Stimulated activated effector memory CD8-positive, alpha-beta T cell treated with anti-CD3 and anti-CD28 coated beads, Interleukin-12 subunit alpha, Interleukin-12 subunit beta, amount 100 ng/mL, for 72 hours (primary cell): Measurements from ENCODE around the gene SERPING1.

ENCODE experiments used
- ATAC-seq: fragments of 150-1000 bp; cut with Tn5 transposase; 2 replicates; pipeline ENCODE4 v1.10.0; 2021
- DNase-seq, 2 donors: peaks; one replicate each; pipeline ENCODE4 v3.0.0; 2021 to 2022; ENCODE audit warnings: low spot score in 2 of 2
- H3K27ac Mint-ChIP-seq: one replicate; pipeline ENCODE4 v1.8.0; 2022; ENCODE audit warnings: mild to moderate bottlenecking, mixed read lengths
- H3K36me3 Mint-ChIP-seq: one replicate; pipeline ENCODE4 v1.8.0; 2022; ENCODE audit warnings: mild to moderate bottlenecking, mixed read lengths
- H3K4me1 Mint-ChIP-seq: one replicate; pipeline ENCODE4 v1.8.0; 2022; ENCODE audit warnings: mixed read lengths
- H3K4me3 Mint-ChIP-seq: one replicate; pipeline ENCODE4 v1.8.0; 2022; ENCODE audit warnings: mild to moderate bottlenecking, mixed read lengths
- H3K9me3 Mint-ChIP-seq: one replicate; pipeline ENCODE4 v1.8.0; 2022; ENCODE audit warnings: mixed read lengths

SERPING1 gene

DNA sequence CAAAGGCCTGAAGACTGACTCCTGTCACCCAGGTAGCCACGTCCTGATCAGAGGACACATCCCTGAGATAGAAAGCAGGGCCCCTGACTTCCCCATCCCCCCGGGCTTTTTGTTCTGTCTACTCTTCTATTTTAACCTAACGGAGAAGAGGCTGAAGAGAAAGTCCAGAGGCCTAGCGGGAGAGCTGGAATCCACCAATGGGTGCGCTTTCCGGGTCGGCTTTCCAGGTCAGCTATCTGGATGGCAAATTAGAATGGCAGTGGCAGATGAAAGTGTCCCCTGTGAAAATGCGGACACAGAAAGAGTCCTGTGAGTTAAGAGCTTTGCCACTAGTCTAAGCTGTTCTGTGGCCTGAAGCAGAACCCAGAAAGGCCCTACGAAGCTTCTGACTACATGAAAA lies 13.1 kb upstream of the SERPING1 start:
- DNase-seq: no peak
- ATAC-seq: no peak
- Mint-ChIP-seq H3K4me3 (no peak overlapping the region), H3K9me3 (no peaks in the 10 kb centered on the region), H3K27ac (no peak overlapping the region), H3K36me3 (no peaks in the 10 kb centered on the region), H3K4me1 (no peaks in the 10 kb centered on the region)

DNA sequence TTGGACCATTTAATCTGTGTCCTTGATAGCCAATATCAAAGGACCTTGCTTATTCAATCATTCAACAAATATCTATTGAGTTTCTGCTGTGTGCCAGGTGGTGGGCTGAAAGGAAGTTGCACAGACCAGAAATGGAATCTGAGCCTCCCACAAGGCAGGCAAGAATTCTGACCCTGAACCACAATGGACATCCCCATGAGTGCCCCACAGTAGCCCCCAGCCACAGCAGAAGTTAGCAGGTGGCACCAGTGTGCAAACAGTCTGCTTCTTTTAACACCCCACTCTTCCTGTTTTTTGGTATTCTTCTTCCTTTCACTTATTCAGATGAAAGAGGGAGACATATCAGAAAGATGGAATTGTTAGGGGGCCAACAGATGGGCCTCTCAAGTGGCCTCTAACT lies 12.2 kb upstream of the SERPING1 start:
- no peaks in the 10 kb centered on the region for H3K9me3 Mint-ChIP-seq
- ATAC-seq (no peak), DNase-seq (no peak)
- no peak overlapping the region for H3K4me3 Mint-ChIP-seq
- no peaks in the 10 kb centered on the region for H3K36me3 Mint-ChIP-seq
- no peak overlapping the region for H3K27ac Mint-ChIP-seq
- no peaks in the 10 kb centered on the region for H3K4me1 Mint-ChIP-seq

DNA sequence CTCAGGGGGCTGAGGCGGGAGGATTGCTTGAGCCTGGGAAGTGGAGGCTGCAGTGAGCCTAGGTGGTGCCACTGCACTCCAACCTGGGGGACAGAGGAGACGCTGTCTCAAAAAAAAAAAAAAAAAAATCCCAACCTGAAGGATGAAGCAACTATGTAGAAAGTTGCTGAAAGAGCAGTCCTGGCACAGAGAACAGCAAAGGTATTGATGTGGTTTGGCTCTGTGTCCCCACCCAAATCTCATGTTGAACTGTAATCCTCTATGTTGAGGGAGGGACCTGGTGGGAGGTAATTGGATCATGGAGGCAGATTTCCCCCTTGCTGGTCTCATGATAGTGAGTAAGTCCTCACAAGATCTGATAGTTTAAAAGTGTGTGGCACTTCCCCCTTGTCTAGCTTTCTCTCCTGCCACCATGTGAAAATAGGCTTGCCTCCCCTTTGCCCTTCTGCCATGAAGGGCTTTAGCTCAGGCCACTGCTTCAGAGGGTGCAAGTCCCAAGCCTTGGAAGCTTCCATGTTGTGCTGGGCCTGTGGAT lies 10.7 kb upstream of the SERPING1 start:
- Mint-ChIP-seq H3K27ac (no peak overlapping the region), H3K9me3 (no peaks in the 10 kb centered on the region), H3K36me3 (no peaks in the 10 kb centered on the region), H3K4me3 (no peak overlapping the region), H3K4me1 (no peaks in the 10 kb centered on the region)
- no peak for ATAC-seq
- no peak for DNase-seq

DNA sequence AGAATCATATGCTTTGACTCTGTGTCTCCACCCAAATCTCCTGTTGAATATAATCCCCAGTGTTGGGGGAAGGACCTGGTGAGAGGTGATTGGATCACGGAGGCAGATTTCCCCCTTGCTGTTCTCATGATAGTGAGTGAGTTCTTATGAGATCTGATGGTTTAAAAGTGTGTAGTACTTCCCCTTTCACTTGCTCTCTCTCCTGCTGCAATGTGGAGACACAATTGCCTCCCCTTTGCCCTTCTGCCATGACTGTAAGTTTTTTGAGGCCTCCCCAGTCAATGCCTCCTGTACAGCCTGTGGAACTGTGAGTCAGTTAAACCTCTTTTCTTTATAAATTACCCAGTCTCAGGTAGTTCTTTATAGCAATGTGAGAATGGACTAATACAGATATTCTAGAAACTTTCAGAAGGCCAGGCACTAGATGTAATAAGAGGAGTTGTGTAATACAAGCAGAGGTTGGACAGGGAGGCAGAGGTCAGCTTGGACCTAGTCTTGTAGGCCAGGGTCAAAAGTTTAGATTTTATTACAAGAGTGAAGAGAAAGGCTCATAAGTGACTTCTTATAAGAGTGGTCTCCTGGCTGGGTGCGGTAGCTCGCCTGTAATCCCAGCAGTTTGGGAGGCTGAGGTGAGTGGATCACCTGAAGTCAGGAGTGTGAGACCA lies 9.3 kb upstream of the SERPING1 start:
- Mint-ChIP-seq H3K4me3 (no peak overlapping the region), H3K4me1 (no peaks in the 10 kb centered on the region)
- ATAC-seq: no peak

DNA sequence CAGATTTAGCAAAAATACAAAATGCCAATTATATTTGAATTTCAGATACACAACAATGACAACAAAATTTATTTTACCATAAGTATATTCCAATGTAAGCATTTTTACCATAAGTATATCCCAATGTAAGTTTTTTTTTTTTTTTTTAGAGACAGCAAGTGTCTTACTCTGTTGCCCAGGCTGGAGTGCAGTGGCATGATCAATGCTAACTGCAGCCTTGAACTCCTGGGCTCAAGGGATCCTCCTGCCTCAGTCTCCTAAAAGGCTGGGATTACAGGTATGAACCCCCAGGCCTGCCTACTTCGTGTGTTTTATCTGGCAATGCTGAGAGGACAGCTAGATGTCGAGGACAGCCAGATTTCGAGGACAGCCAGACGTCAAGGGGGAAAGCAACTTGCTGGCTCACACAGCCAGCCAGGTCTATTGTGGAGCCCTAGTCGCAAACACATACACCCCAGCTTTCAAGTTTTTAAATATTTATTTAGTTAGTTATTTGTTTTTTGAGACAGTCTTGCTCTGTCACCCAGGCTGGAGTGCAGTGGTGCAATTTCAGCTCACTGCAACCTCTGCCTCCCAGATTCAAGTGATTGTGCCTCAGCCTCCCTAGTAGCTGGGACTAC lies 1.1 kb upstream of the SERPING1 start:
- no peak overlapping the region for H3K4me3 Mint-ChIP-seq
- no peaks in the 10 kb centered on the region for H3K4me1 Mint-ChIP-seq
- no peaks in the 10 kb centered on the region for H3K9me3 Mint-ChIP-seq

More for the DNA sequence above, 9.3 kb upstream of the SERPING1 start:
- no peak for DNase-seq
- H3K9me3 Mint-ChIP-seq: no peaks in the 10 kb centered on the region
- no peaks in the 10 kb centered on the region for H3K36me3 Mint-ChIP-seq
- H3K27ac Mint-ChIP-seq: no peak overlapping the region

DNA sequence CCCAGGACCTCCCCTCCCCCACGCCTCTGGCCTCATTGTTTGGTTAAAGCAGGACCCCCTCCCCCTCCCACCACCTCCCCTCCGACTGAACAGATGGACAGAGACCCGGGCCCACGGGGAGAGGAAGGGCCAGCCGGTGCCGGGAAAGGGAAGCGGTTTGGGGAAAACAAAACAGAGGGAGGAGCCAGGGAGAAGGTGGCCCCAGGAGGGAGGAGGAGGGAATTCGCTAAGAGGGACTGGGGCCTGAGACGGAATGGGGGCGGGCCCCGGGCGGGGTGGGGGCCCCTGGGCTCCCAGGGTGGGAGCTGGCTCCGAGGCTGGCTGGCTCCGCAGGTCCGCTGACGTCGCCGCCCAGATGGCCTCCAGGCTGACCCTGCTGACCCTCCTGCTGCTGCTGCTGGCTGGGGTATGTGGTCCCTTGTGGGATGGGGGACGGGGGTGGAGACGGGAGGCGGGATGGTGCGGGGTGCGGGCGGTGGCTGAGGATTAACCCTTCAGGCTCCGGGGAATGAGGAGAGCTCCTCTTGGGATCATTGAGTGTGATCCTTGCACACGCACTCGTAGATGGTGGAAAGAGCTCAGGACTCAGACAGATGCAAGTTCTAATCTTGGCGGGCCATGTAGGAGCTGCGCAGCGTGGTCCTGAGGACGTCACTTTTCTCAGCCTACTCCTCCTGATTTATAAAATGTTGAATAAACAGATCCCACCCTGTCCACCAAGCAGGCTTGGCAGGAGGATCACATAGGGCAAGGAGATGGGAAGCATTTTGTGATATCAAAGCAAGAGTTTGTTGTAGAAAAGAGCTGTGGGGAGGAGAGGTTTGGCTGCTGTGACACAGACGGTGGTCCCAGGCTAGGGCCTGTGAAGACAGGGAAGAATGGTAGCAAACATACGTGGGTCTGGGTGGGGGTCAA lies 688 bp downstream of the SERPING1 start:
- H3K36me3 Mint-ChIP-seq: no peaks in the 10 kb centered on the region
- no peak overlapping the region for H3K4me3 Mint-ChIP-seq
- H3K4me1 Mint-ChIP-seq: no peaks in the 10 kb centered on the region
- no peak for DNase-seq
- no peak overlapping the region for H3K27ac Mint-ChIP-seq
- no peak for ATAC-seq
- no peaks in the 10 kb centered on the region for H3K9me3 Mint-ChIP-seq

More for the DNA sequence above, 1.1 kb upstream of the SERPING1 start:
- DNase-seq (no peak), ATAC-seq (no peak)
- Mint-ChIP-seq H3K36me3 (no peaks in the 10 kb centered on the region), H3K27ac (no peak overlapping the region)

DNA sequence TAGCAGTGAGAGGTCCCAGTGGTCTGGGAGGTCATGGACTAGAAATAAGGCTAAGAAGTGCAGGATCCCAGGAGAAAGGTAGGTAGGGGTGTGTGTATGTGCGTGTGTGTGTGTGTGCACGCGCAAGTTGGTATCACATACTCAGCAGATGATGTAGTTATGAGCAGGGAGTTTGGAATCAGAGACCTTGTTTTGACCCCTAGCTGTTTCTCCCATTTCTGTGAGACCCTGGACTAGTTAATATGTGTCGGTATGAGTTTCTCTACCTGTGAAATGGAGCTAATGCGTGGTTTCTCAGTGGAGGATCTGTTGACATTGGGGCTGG lies 1.3 kb downstream of the SERPING1 start:
- Mint-ChIP-seq H3K4me1 (no peaks in the 10 kb centered on the region), H3K4me3 (no peak overlapping the region), H3K36me3 (no peaks in the 10 kb centered on the region), H3K9me3 (no peaks in the 10 kb centered on the region), H3K27ac (no peak overlapping the region)
- DNase-seq (no peak), ATAC-seq (no peak)

DNA sequence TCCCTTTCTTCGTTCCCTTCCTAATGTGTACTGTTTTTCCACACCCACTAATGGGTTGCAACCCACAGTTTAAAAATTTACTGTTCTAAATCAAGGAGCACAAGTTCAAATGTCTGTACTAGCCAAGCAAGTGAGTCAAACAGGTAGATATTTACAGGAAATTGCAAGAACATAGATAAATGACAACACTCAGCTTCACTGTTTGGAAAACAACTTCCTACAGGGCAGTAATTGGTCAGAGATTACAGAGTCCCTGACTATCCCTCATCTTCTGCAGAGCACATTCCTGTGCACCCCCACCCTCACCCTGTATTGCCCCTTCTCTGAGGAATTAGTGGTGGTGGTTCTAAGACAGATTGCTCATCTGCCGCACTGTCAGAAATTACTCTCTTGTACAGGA lies 1.9 kb downstream of the SERPING1 start:
- H3K36me3 Mint-ChIP-seq: no peaks in the 10 kb centered on the region
- ATAC-seq: no peak

DNA sequence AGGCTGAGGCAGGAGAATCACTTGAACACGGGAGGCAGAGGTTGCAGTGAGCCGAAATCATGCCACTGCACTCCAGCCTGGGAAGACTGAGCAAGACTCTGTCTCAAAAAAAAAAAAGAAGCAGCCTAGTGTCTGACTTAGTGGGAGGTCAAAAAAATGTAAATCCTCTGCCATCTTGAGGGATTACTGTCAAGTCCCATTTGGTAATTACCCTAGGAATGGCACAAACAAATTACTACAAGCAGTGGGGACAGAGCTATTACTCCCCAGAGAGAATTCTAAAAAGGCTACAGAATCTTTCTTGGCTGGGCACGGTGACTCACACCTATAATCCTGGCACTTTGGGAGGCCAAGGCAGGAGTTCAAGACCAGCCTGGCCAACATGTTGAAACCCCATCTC lies 3.8 kb downstream of the SERPING1 start:
- Mint-ChIP-seq H3K4me1 (no peaks in the 10 kb centered on the region), H3K9me3 (no peaks in the 10 kb centered on the region), H3K4me3 (no peak overlapping the region), H3K36me3 (no peaks in the 10 kb centered on the region), H3K27ac (no peak overlapping the region)
- ATAC-seq (no peak), DNase-seq (no peak)

More for the DNA sequence above, 1.9 kb downstream of the SERPING1 start:
- Mint-ChIP-seq H3K4me1 (no peaks in the 10 kb centered on the region), H3K4me3 (no peak overlapping the region), H3K9me3 (no peaks in the 10 kb centered on the region), H3K27ac (no peak overlapping the region)
- DNase-seq: no peak

DNA sequence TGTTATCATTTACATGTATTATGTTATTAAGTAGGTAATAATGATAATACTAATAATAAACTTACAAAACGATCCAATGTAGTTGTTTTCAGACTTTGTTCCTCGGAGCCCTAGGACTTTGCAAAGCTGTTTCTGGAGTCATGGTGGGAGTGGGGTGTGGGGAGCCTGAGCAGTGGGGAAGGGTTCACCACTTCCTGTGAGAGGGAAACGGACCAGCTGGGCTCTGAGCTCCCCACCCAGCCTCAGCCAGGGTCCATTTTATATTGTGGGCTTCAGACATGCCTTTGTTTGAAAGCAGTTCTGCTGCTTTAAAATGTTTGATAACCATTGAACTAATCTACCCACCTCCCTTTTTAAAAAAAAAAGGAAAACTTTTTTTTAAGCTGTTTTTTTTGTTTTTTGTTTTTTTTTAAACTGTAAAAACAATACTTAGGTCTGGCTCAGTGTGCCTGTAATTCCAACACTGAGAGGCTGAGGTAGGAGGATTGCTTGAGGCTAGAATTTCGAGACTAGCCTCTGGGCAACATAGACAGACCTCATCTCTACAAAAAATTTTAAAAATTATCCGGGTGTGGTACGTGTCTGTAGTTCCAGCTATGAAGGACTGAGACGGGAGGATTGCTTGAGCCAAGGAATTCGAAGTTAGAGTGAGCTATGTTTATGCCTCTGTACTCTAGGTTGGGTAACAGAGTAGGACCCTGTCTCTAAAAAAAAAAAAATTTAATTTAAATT lies 7.0 kb downstream of the SERPING1 start:
- no peak for DNase-seq
- Mint-ChIP-seq H3K36me3 (no peaks in the 10 kb centered on the region), H3K4me3 (no peak overlapping the region), H3K4me1 (no peaks in the 10 kb centered on the region), H3K27ac (no peak overlapping the region), H3K9me3 (no peaks in the 10 kb centered on the region)
- ATAC-seq: peak; percentile 40

DNA sequence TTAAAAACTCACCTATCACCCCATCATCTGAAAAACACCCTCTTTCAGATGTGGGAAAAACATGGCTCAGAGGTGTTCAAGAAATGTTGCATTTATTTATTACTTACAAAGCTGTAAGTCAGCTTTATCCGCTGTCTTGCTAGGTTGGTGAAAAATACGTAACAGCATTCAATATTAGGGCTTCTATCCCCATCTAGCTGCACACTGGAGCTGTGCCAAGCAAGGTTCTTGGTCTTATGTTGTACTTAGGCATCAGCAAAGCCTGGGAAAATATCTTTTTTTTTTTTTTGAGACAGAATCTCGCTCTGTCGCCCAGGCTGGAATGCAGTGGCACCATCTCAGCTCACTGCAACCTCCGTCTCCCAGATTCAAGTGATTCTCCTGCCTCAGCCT lies 7.5 kb downstream of the SERPING1 start:
- H3K9me3 Mint-ChIP-seq: no peaks in the 10 kb centered on the region
- H3K36me3 Mint-ChIP-seq: no peaks in the 10 kb centered on the region
- ATAC-seq (no peak), DNase-seq (no peak)
- H3K4me1 Mint-ChIP-seq: no peaks in the 10 kb centered on the region
- no peak overlapping the region for H3K27ac Mint-ChIP-seq
- H3K4me3 Mint-ChIP-seq: no peak overlapping the region

DNA sequence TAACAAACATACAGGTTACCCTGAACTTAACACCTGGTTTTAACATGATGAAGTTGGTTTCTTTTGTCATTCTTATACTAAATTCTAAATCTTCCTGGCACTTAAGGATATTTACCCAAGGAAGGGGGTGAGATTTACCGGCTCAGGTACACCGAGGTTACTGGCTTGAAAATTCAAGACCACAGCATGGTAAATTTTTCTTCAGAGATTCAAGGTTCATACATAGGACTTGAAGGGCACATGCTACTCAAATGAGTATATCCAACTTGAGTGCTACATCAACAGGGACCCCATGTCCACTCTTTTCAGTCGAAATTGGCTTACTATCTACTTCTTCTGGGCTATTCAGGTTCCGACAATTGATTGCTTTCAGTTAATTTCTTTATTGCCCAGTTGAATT lies 12.7 kb downstream of the SERPING1 start:
- ATAC-seq (no peak), DNase-seq (no peak)
- H3K36me3 Mint-ChIP-seq: no peaks in the 10 kb centered on the region
- no peak overlapping the region for H3K27ac Mint-ChIP-seq
- H3K4me1 Mint-ChIP-seq: no peaks in the 10 kb centered on the region
- no peaks in the 10 kb centered on the region for H3K9me3 Mint-ChIP-seq
- no peak overlapping the region for H3K4me3 Mint-ChIP-seq

DNA sequence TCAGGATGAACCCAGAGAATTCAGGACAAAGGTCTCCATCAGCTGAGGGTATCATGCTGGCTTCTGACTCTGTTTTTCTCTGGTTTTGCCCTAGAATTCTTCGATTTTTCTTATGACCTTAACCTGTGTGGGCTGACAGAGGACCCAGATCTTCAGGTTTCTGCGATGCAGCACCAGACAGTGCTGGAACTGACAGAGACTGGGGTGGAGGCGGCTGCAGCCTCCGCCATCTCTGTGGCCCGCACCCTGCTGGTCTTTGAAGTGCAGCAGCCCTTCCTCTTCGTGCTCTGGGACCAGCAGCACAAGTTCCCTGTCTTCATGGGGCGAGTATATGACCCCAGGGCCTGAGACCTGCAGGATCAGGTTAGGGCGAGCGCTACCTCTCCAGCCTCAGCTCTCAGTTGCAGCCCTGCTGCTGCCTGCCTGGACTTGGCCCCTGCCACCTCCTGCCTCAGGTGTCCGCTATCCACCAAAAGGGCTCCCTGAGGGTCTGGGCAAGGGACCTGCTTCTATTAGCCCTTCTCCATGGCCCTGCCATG lies 16.8 kb downstream of the SERPING1 start:
- no peaks in the 10 kb centered on the region for H3K4me1 Mint-ChIP-seq
- DNase-seq (no peak), ATAC-seq (no peak)
- no peaks in the 10 kb centered on the region for H3K36me3 Mint-ChIP-seq
- no peaks in the 10 kb centered on the region for H3K9me3 Mint-ChIP-seq
- no peak overlapping the region for H3K27ac Mint-ChIP-seq
- H3K4me3 Mint-ChIP-seq: no peak overlapping the region

DNA sequence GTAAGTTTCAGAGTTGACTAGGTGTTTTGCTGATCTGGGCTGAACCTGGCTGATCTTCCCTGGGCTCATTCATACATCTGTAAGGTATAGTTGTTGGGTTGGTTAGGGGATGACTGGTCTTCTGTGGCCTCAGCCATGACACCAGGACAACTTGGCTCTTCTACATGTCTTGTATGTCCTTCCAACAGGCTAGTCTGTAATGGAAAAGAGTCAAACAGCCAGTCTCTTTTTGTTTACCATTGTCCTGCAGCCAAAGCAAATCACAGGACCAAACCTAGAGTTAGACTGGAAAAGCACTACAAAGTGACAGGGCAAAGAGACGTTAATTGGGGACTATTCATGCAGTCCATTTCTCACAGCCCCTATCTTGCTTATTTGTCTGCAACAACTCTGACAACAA lies 17.8 kb downstream of the SERPING1 start:
- Mint-ChIP-seq H3K27ac (no peak overlapping the region), H3K4me3 (no peak overlapping the region), H3K4me1 (no peaks in the 10 kb centered on the region), H3K36me3 (no peaks in the 10 kb centered on the region), H3K9me3 (no peaks in the 10 kb centered on the region)
- DNase-seq (no peak), ATAC-seq (no peak)

DNA sequence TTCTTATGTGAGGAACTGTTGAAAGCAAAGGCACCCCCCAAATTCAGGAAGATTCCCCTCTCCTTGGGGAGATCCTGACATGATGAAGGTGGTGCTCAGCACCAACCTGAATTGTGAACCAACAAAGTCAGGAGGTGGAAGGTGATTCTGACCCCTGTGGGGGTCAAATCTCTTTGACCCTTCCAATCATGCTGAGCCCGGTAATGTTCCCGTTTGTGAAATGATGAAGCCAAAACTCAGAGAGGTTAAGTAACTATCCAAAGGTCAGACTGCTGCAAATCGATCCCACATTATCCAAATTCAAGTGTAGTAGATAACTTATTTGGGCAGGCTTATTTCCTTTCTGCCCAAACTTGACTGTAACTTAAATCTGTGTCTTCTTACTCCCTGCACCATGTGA lies 19.1 kb downstream of the SERPING1 start:
- H3K27ac Mint-ChIP-seq: no peak overlapping the region
- H3K4me3 Mint-ChIP-seq: no peak overlapping the region
- no peak for ATAC-seq
- H3K36me3 Mint-ChIP-seq: no peaks in the 10 kb centered on the region
- no peak for DNase-seq
- H3K9me3 Mint-ChIP-seq: no peaks in the 10 kb centered on the region
- no peaks in the 10 kb centered on the region for H3K4me1 Mint-ChIP-seq
